AG10803 (cell line): Measurements from ENCODE around the gene KDM4B.

Experiments
- DNase-seq: peaks from one replicate; pipeline ENCODE4 v3.0.0; 2010; ENCODE audit warnings: low read depth
- H3K4me3 ChIP-seq: 2 replicates; pipeline ENCODE4 v1.5.1; 2011; ENCODE audit warnings: mild to moderate bottlenecking, low read length, control low read depth
- CTCF ChIP-seq: conservative IDR thresholded peaks from 2 replicates; pipeline ENCODE4 v1.5.1; 2011; ENCODE audit warnings: mild to moderate bottlenecking, low read length, control low read depth, inconsistent platforms

The KDM4B gene

DNA sequence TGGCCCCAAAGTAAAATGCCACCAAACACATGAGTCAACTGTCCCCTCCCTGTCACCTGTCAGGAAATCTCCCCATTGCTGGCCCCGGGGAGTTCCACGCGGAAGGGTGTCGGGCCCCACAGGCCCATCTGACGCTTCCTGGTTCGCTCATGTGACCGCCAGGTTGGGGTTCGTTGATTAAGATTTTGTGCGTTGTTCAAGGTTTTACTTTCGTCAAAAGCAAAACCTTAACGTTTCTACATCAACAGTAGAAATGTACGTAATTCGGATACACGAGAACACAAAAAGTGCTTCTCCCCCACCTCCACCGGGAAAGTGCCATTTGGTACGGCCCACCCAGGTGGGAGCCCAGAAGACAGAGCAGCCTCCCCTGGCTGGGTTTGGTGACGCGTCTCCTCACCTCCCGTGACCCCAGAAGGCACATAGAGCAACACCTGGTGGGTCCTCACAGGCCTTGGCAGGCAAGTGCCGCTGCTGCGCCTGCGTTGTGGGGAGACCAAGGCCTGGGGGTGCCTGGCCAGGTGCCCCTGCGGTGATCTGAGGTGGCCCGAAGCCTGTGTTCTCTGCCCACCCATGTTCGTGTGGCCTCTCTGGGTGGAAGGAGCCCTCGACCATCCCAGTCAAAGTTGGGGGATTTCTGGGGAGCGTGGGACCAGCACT is 161.6 kb downstream of the KDM4B start:
- no peak overlapping the region for H3K4me3 ChIP-seq
- TF ChIP-seq CTCF, result no peak
- DNase-seq, result no peak

DNA sequence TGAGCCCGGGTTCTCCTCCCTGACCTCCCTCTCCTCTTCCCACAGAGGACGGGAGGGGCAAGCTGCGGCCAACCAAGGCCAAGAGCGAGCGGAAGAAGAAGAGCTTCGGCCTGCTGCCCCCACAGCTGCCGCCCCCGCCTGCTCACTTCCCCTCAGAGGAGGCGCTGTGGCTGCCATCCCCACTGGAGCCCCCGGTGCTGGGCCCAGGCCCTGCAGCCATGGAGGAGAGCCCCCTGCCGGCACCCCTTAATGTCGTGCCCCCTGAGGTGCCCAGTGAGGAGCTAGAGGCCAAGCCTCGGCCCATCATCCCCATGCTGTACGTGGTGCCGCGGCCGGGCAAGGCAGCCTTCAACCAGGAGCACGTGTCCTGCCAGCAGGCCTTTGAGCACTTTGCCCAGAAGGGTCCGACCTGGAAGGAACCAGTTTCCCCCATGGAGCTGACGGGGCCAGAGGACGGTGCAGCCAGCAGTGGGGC is 162.2 kb downstream of the KDM4B start:
- no peak overlapping the region for H3K4me3 ChIP-seq
- DNase-seq, result no peak
- TF ChIP-seq CTCF, result no peak

GRCh38 chr19:5131506-5132205 is 162.7 kb downstream of the KDM4B start:
- TF ChIP-seq CTCF, result no peak
- H3K4me3 ChIP-seq, result no peak overlapping the region
- no peak for DNase-seq

DNA sequence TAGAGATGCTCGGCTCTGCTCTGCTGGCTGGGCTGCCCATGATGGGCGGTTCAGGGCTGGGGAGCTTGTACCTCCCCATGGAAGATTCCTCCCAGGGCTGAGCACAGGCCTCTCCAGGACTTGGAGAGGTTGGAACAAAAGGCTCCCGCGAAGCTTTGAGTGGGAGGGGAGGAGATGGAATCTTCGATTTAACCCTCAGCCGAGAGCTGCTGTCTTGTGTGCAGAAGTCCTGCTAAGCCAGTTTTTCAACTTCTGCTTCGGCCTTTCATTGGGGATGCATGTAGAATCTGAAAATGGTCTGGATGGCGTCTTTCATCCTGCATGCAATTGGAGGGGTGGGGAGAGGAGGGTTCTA is 163.3 kb downstream of the KDM4B start:
- no peak for TF ChIP-seq CTCF
- H3K4me3 ChIP-seq, result no peak overlapping the region
- no peak for DNase-seq

DNA sequence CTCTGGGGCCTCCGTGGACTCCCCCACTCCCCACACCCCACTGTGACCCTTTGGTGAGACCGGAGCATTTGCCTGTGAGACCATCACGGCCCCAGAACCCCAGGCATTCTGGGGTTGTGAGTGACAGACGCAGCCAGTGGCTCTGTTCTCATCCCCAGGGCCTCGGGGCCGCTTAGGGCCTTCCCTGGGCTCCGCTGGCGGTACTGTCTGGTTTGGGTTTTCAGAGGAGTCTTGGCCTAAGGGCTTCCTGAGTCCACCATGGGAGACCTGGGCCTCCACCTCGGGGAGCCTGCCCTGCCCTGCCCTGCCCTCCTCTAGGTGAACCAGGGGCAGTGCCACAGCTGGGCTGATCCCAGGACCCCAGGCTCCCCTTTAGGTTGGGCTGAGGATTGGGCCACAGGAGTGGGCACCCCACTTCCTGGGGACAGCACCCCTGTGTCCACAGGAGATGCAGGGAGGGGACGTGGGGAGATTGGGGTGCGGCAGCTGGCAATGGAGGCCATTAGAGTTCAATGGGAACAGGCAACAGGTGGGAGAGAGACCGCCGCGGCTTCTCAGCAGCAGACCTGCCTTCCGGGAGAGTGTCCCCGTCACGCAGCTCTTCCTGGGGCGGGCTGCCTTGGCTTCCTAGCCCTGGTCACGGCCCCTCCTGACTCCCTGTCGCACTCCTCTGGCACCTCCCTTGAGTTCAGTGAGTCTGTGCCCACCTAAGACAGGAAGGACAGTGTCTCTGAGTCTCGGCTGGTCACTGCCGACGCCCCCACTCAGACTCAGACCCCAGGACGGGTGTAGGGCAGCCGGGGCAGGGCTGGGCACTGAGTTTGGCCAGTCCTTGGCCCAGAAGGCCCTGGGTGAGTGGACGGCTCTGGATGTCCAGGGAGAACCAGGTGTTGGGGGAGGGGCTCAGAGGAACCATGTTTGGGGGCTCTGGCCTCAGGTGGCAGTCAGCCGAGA is 164.1 kb downstream of the KDM4B start:
- TF ChIP-seq CTCF, result no peak
- H3K4me3 ChIP-seq, result no peak overlapping the region
- DNase-seq, result no peak

DNA sequence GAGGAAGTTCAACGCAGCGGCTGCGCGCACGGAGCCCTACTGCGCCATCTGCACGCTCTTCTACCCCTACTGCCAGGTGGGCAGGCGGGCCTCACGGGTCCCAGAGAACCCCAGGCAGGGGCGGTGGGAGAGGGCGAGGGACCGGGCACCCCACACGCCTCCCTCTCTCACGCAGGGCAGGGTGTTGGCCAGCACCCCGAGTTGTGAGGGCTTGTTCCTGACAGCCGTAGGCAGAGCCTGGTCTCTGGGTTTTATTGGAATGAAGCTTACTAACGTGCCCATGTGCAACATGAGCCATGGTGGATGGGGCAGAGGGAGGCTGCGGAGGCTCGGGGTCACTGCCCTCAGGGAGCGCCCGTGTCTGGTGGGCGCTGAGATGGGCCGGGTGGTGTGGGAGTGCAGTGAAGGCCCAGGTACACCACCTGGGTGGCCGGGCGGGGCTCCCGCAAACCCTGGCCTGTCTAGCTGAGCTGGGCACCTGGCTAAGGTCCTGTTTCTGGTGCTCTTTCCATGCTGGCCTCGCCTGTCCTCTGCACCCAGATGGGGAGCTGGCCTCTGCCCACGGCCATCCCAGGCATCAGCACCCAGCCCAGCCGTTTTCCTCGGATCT is 165.2 kb downstream of the KDM4B start:
- no peak for TF ChIP-seq CTCF
- H3K4me3 ChIP-seq, result no peak overlapping the region
- no peak for DNase-seq
